Measurements from ENCODE around the gene EWSR1. TPM values are rescaled to one million over a fixed set of nuclear protein-coding genes. Genes with fewer than 3 reads are reported as not detected.

The EWSR1 gene
- total RNA-seq, 4 donors from 2014 or later, result 183 to 203 (median 198) TPM

GRCh38 chr22:29291215-29291614, 23.1 kb downstream of the EWSR1 start:
- DNase-seq (ENCODE audit: extremely low spot score), result no peak
- Histone ChIP-seq H3K4me3 (no peak overlapping the region), H3K9me3 (no peaks in the 10 kb centered on the region), H3K4me1 (peaks cover 0 to 25% (median 19%) of the 10 kb centered on the region in 4 donors), H3K27ac (replicated peaks in 1 of 4) (no peak overlapping the region), H3K27me3 (no peaks in the 10 kb centered on the region), H3K36me3 (peaks cover 62 to 100% (median 96%) of the 10 kb centered on the region in 4 donors)
- TF ChIP-seq EP300 (IDR thresholded peaks at IDR 0.05), result no peak
- no peak for TF ChIP-seq POLR2AphosphoS5 (IDR thresholded peaks at IDR 0.05)
- TF ChIP-seq POLR2A (IDR thresholded peaks at IDR 0.05; ENCODE audit: low read depth), result no peak
- TF ChIP-seq, protein P1, sequence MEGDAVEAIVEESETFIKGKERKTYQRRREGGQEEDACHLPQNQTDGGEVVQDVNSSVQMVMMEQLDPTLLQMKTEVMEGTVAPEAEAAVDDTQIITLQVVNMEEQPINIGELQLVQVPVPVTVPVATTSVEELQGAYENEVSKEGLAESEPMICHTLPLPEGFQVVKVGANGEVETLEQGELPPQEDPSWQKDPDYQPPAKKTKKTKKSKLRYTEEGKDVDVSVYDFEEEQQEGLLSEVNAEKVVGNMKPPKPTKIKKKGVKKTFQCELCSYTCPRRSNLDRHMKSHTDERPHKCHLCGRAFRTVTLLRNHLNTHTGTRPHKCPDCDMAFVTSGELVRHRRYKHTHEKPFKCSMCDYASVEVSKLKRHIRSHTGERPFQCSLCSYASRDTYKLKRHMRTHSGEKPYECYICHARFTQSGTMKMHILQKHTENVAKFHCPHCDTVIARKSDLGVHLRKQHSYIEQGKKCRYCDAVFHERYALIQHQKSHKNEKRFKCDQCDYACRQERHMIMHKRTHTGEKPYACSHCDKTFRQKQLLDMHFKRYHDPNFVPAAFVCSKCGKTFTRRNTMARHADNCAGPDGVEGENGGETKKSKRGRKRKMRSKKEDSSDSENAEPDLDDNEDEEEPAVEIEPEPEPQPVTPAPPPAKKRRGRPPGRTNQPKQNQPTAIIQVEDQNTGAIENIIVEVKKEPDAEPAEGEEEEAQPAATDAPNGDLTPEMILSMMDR (IDR thresholded peaks at IDR 0.05), result no peak
- WGBS, result 56% methylated on average over 7 of the region's 7 CpGs
- intact Hi-C loops (cut with DNase I), result no loop called here

- Histone ChIP-seq H3K27ac (replicated peaks in 1 of 4) (no peak overlapping the region), H3K4me3 (no peak overlapping the region), H3K36me3 (peaks cover 64 to 100% (median 97%) of the 10 kb centered on the region in 4 donors), H3K27me3 (no peaks in the 10 kb centered on the region), H3K4me1 (peaks cover 0 to 25% (median 19%) of the 10 kb centered on the region in 4 donors), H3K9me3 (no peaks in the 10 kb centered on the region)
- DNase-seq (ENCODE audit: extremely low spot score), result no peak
- TF ChIP-seq POLR2AphosphoS5 (IDR thresholded peaks at IDR 0.05) (no peak), POLR2A (IDR thresholded peaks at IDR 0.05; ENCODE audit: low read depth) (no peak), EP300 (IDR thresholded peaks at IDR 0.05) (no peak)
- TF ChIP-seq, protein P1 (IDR thresholded peaks at IDR 0.05), result no peak
- intact Hi-C loops (cut with DNase I), result no loop called here
These were observed 24.3 kb downstream of the EWSR1 start for GRCh38 chr22:29292379-29292778.

DNA sequence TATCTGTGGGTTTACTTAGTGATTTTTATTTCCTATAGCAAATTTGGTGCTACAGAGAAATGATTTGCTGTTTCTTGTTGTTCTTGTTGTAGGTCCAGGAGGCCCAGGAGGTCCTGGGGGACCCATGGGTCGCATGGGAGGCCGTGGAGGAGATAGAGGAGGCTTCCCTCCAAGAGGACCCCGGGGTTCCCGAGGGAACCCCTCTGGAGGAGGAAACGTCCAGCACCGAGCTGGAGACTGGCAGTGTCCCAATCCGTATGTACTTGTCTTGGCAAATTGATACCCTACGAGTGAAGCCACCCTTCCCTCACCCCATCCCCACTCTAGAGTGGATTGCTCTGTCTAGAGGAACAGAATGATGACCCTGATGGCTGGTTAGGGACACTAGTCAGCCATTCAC, 30.6 kb downstream of the EWSR1 start:
- TF ChIP-seq EP300 (IDR thresholded peaks at IDR 0.05) (no peak), POLR2AphosphoS5 (IDR thresholded peaks at IDR 0.05) (no peak), POLR2A (IDR thresholded peaks at IDR 0.05; ENCODE audit: low read depth) (no peak)
- TF ChIP-seq, protein P1 (IDR thresholded peaks at IDR 0.05), result no peak
- H3K9me3 ChIP-seq, result no peaks in the 10 kb centered on the region
- no peak for DNase-seq (ENCODE audit: extremely low spot score)
- no peak overlapping the region for H3K27ac ChIP-seq (replicated peaks in 1 of 4)
- 85% methylated on average over 6 of the region's 8 CpGs for WGBS
- peaks cover 64 to 83% (median 79%) of the 10 kb centered on the region in 4 donors for H3K36me3 ChIP-seq
- intact Hi-C loops (cut with DNase I), result no loop called here
- no peak overlapping the region for H3K4me3 ChIP-seq
- peaks cover 8 to 20% (median 16%) of the 10 kb centered on the region in 4 donors for H3K4me1 ChIP-seq
- H3K27me3 ChIP-seq, result no peaks in the 10 kb centered on the region

DNA sequence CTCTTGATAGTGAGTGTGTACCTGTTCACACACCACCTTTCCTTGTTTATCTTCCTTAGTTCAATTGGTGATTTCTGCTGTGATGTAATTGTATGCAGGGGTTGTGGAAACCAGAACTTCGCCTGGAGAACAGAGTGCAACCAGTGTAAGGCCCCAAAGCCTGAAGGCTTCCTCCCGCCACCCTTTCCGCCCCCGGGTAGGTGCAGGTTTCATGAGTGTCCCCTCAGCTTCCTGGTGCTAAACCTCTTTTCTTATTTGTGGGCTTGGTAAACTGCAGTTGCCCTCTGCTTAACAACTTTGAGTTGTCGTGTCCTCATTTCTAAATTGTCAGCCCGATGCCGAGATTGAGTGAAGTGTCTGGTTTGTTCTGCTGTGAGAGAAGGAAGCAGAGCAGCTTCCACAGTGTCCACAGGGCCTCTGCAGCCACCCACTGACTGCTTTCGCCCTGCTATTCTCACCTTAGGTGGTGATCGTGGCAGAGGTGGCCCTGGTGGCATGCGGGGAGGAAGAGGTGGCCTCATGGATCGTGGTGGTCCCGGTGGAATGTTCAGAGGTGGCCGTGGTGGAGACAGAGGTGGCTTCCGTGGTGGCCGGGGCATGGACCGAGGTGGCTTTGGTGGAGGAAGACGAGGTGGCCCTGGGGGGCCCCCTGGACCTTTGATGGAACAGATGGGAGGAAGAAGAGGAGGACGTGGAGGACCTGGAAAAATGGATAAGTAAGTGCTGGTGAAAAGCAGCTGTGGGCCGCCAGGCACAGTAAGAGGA, 31.2 kb downstream of the EWSR1 start:
- 83% methylated on average over 19 of the region's 19 CpGs for WGBS
- peaks cover 60 to 76% (median 72%) of the 10 kb centered on the region in 4 donors for H3K36me3 ChIP-seq
- no peak for TF ChIP-seq POLR2A (IDR thresholded peaks at IDR 0.05; ENCODE audit: low read depth)
- TF ChIP-seq, protein P1 (IDR thresholded peaks at IDR 0.05), result no peak
- TF ChIP-seq POLR2AphosphoS5 (IDR thresholded peaks at IDR 0.05), result no peak
- TF ChIP-seq EP300 (IDR thresholded peaks at IDR 0.05), result no peak
- intact Hi-C loops (cut with DNase I), result no loop called here
- H3K4me3 ChIP-seq, result no peak overlapping the region
- H3K27ac ChIP-seq (replicated peaks in 1 of 4), result no peak overlapping the region
- no peak for DNase-seq (ENCODE audit: extremely low spot score)
- no peaks in the 10 kb centered on the region for H3K27me3 ChIP-seq
- no peaks in the 10 kb centered on the region for H3K9me3 ChIP-seq
- peaks cover 8 to 20% (median 17%) of the 10 kb centered on the region in 4 donors for H3K4me1 ChIP-seq
